Measurements from ENCODE around the gene LARP4B. TPM values are rescaled to one million over a fixed set of nuclear protein-coding genes. Genes with fewer than 3 reads are reported as not detected.

Gene LARP4B
- total RNA-seq, 1 experiment from 2014 or later, result 21.9 TPM

DNA sequence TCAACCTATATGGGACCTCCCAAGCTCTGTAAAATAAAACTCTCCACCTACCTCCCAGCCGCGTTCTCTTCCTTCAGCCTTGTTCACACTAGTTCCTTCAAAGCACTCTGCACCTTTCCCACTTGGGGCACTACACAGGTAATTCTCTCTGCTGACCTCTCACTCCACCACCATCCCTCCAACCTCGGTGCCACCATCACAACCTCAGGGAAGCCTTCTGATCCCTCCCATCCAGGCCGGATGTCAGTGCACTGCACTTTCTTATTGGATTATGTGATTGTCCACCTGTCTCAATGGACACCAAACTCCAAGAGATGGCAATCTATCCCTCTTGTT, 7.0 kb downstream of the LARP4B start:
- DNase-seq (ENCODE audit: low read depth), result no peak

DNA sequence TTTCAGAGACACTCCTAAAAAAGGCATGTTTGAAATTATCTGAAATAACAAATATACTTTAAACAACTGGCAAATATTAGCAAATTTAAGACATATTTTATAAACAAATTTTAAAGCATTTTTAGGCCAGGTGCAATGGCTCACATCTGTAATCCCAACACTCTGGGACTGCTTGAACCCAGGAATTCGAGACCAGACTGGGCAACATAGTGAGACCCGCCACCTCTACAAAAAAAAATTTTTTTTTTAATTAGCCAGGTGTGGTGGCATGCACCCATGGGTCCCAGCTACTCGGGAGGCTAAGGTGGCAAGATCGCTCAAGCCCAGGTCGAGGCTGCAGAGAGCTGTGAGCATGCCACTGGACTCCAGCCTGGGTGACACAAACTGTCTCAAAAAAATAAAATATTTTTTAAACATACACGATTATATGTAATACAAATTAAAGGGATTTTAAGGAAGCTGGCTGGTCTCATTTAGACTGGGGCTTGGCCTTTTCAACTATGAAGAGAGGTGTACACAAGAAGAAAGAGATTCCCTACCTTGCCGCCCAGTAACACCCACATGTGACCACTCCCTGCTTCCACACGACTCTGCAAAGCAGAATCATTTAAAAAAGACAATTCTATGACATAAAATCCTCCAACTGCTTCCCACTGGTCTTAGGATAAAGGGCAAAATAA, 7.5 kb downstream of the LARP4B start:
- no peak for DNase-seq (ENCODE audit: low read depth)

DNA sequence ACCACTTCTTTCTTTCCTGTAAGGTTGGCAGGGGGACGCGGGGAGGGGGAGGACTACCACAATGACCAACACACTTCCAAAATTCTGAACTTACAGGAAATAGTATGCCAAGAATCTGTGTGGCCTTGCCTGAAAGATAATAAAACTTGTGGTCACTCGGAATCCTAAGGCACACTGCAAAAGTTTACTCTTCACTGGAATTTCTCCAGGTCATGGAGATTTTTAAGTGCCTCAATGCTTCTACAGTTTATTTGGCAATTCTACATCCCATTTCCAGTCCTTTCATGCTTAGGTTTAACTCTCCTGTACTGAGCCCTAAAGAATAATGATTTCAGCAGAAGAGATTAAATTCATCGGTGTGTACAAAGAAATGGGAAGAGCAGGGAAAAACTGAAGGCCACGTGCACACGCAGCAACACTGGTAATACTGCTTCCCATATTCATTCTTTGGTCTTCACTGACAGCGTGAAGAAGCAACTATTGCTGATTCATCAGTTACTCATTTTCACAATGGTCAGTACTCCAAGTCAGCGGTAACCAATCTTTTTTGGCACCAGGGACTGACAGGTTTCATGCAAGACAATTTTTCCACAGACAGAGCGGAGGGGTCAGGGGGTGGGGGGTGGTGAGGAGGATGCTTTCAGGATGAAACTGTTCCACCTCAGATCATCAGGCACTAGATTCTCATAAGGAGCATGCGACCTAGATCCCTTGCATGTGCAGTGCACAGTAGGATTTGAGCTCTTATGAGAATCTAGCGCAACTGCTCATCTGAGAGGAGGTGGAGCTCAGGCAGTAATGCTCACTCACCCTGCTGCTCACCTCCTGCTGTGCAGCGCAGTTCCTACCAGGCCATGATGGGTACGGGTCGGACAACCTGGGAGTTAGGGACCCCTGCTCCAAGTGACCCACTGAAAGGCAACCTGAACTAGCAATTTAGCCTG, 9.8 kb downstream of the LARP4B start:
- no peak for DNase-seq (ENCODE audit: low read depth)

GRCh38 chr10:920450-920849, 11.1 kb downstream of the LARP4B start:
- no peak for DNase-seq (ENCODE audit: low read depth)

- no peak for DNase-seq (ENCODE audit: low read depth)
Observed at GRCh38 chr10:919481-919880, 12.0 kb downstream of the LARP4B start.

DNA sequence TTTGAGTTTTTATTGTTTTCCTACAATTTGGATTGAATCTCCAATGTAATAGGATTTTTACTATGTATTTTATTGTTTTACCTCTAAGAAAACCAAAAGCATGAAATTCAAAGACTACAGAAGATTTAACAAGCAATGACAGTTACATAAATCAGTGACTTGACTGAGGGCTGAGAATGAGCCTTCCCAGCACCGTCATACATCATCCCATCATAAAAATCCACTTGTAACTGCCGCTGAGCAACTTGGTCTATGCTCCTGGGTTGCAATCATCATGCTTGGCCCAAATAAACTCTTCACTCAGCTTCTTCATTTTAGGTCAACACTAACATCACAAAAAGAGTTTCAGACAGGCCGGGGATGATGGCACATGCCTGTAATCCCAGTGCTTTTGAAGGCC, 13.5 kb downstream of the LARP4B start:
- no peak for DNase-seq (ENCODE audit: low read depth)

DNA sequence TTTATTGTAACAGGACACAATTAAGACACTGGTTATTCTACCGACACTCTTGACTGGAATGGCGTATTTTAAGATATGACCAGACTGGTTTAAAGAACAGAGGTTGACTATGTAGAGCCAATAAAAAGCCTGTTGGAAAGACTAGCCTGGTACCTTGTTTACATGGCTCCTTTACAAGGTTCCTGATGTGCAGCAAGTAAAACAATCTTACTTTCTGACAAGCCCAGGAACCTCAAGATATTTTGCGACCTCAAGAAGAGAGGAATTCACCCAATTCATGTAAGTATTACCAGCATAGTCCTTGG, 14.1 kb downstream of the LARP4B start:
- DNase-seq (ENCODE audit: low read depth), result no peak

- no peak for DNase-seq (ENCODE audit: low read depth)
Observed at GRCh38 chr10:916716-917415, 14.6 kb downstream of the LARP4B start.

GRCh38 chr10:909831-910230, 21.7 kb downstream of the LARP4B start:
- no peak for DNase-seq (ENCODE audit: low read depth)

- DNase-seq (ENCODE audit: low read depth), result no peak
Observed at GRCh38 chr10:905972-906371, 25.5 kb downstream of the LARP4B start.

DNA sequence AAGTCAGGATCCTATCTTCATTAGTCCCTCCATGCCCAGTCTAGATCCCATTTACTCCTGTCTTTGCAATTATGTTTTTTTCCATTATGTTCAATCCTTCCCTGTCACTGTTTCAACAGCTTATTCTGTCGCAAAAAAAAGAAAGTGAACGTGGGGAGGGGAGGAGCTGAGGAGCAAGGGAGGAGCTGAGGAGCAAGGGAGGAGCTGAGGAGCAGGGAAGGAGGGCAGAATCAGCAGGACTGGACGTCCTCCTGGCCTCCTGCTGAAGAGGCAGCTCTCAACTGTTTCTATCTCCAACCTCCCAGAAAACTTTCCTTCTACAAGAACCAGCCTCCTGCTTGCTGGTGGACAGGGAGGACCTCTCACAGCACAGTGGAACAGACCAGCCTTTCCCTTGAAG, 26.0 kb downstream of the LARP4B start:
- no peak for DNase-seq (ENCODE audit: low read depth)

- no peak for DNase-seq (ENCODE audit: low read depth)
Observed at GRCh38 chr10:904403-904802, 27.1 kb downstream of the LARP4B start.

DNA sequence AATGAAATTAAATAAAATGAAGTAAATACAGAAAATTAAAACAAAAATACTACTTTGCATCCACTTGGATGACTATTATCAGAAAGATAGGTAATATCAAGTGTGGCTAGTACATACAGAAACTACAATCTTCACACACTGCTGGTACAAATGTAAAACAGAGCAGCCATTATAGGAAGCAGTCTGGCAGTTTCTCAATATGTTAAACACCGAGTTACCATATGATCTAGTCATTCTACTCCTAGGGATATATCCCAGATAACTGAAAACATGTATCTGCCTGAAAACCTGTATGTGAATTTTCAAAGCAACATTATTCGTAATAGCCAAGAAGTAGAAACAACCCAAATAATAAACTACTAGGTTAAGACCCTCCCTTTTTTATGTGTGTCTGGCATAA, 33.4 kb downstream of the LARP4B start:
- DNase-seq (ENCODE audit: low read depth), result no peak

DNA sequence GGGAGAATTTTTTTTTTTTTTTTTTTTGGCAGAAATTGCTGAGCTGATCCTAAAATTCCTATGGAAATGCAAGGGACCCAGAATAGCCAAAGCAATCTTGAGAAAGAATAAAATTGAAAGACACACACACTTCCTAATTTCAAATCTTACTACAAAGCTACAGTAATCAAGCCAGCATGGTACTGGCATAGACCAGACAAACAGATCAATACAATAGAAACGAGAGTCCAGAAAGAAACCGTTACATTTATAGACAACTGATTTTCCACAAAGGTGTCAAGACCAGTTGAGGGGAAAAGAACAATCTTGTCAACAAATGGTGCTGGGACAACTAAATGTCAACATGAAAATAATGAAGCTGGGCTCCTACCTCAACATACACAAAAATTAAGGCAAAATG, 34.5 kb downstream of the LARP4B start:
- DNase-seq (ENCODE audit: low read depth), result no peak

- DNase-seq (ENCODE audit: low read depth), result no peak
Observed at GRCh38 chr10:895324-895723, 36.2 kb downstream of the LARP4B start.

DNA sequence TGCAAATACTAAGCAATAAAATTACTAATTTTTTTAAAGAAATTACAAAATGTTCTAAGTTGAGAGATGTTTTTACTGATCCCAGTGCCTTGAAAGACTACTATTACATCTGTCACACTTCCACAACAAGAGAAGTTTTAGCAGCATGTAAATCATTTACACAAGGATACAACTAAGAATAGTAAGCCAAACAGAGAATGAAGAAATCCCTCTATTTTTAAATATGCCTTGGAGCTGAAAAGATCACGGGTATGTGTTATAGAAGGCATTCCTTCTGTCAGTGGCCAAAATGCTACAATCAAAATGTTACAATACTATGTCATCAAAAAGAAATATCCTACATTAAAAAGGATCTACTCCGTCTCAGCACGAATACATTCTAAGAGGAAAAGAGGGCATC, 52.6 kb downstream of the LARP4B start:
- no peak for DNase-seq (ENCODE audit: low read depth)

GRCh38 chr10:878333-878759, 53.2 kb downstream of the LARP4B start:
- no peak for DNase-seq (ENCODE audit: low read depth)

GRCh38 chr10:876438-876837, 55.1 kb downstream of the LARP4B start:
- no peak for DNase-seq (ENCODE audit: low read depth)

GRCh38 chr10:873020-873419, 58.5 kb downstream of the LARP4B start:
- DNase-seq (ENCODE audit: low read depth), result no peak

- DNase-seq (ENCODE audit: low read depth), result no peak
Observed at GRCh38 chr10:871951-872403, 59.5 kb downstream of the LARP4B start.

GRCh38 chr10:870564-871166, 60.8 kb downstream of the LARP4B start:
- DNase-seq (ENCODE audit: low read depth), result no peak

DNA sequence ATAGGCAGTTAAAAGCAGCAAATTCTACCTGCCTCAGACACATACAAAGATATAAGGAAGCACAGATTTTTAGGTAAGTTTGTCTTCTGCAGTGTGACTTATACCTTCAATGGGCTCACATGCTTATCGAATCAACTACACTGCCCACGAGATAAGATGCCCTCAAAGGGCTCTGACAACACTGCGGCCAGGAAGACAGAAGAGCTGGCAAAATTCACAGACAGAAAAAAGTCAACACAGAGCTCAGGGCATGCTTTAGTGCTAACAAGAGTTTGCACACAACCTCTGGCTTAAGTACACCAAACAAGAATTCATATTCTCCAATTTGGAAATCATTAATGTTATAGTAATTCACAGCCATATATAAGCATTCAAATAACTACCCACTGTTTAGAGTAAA, 62.3 kb downstream of the LARP4B start:
- DNase-seq (ENCODE audit: low read depth), result no peak

Measured in Daoy (cell line).